SK-N-MC (cell line): ENCODE measurements around the gene TINCR.

ENCODE experiments used
- DNase-seq: peaks from one replicate; pipeline ENCODE4 v3.0.0-alpha.2; 2011; ENCODE audit warnings: low read depth, low spot score
- H3K27ac ChIP-seq: fragments of 200-600 bp; sonication (generic); 2 replicates; pipeline ENCODE4 v1.5.1; 2016; ENCODE audit warnings: mixed run types
- H3K36me3 ChIP-seq: fragments of 200-600 bp; sonication (generic); 2 replicates; pipeline ENCODE4 v1.6.1; 2017; ENCODE audit warnings: antibody characterized with exemption, low read length, mixed read lengths; ENCODE audit not compliant: insufficient read depth
- H3K4me3 ChIP-seq: fragments of 200-600 bp; sonication (generic); 2 replicates; pipeline ENCODE4 v1.5.1; 2016
- H3K9ac ChIP-seq: fragments of 200-600 bp; sonication (generic); 2 replicates; pipeline ENCODE4 v1.8.0; 2017; ENCODE audit warnings: mixed run types, mixed read lengths; ENCODE audit not compliant: insufficient read length
- H3K9me3 ChIP-seq: fragments of 200-600 bp; sonication (generic); 2 replicates; pipeline ENCODE4 v1.6.1; 2017; ENCODE audit warnings: low read depth, mild to moderate bottlenecking, antibody characterized with exemption, low read length, moderate library complexity, mixed read lengths
- EZH2 ChIP-seq: fragments of 200-600 bp; sonication (generic); IDR thresholded peaks from one replicate; pipeline ENCODE4 v1.6.1; 2017; ENCODE audit warnings: antibody characterized with exemption
- FOXP2 ChIP-seq: optimal IDR thresholded peaks from 2 replicates; pipeline ENCODE3; 2011; ENCODE audit warnings: mild to moderate bottlenecking, moderate library complexity; ENCODE audit not compliant: insufficient read depth; ENCODE audit errors: extremely low read length, control extremely low read depth
- POLR2AphosphoS5 ChIP-seq: IDR thresholded peaks from 2 replicates; pipeline ENCODE4 v1.6.1; 2012; ENCODE audit warnings: mild to moderate bottlenecking, low read depth, low read length, borderline replicate concordance

The TINCR gene

GRCh38 chr19:5605362-5605761 lies 37.6 kb upstream of the TINCR start:
- no peak for TF ChIP-seq POLR2AphosphoS5
- TF ChIP-seq FOXP2, result no peak
- no peak for TF ChIP-seq EZH2
- DNase-seq, result no peak
- no peak overlapping the region for H3K9ac ChIP-seq
- H3K9me3 ChIP-seq, result no peaks in the 10 kb centered on the region
- H3K36me3 ChIP-seq, result peaks cover 89% of the 10 kb centered on the region
- no peak overlapping the region for H3K27ac ChIP-seq
- no peak overlapping the region for H3K4me3 ChIP-seq

GRCh38 chr19:5603626-5604025 lies 35.9 kb upstream of the TINCR start:
- TF ChIP-seq EZH2, result no peak
- TF ChIP-seq FOXP2, result no peak
- no peak for TF ChIP-seq POLR2AphosphoS5

GRCh38 chr19:5600797-5601196 lies 33.0 kb upstream of the TINCR start:
- H3K9ac ChIP-seq, result no peak overlapping the region
- H3K4me3 ChIP-seq, result no peak overlapping the region
- no peaks in the 10 kb centered on the region for H3K9me3 ChIP-seq
- no peak overlapping the region for H3K27ac ChIP-seq
- H3K36me3 ChIP-seq, result peaks cover 90% of the 10 kb centered on the region
- no peak for DNase-seq
- TF ChIP-seq FOXP2 (no peak), POLR2AphosphoS5 (no peak), EZH2 (no peak)

More at GRCh38 chr19:5603626-5604025, 35.9 kb upstream of the TINCR start:
- no peak for DNase-seq
- no peaks in the 10 kb centered on the region for H3K9me3 ChIP-seq
- no peak overlapping the region for H3K9ac ChIP-seq
- H3K27ac ChIP-seq, result no peak overlapping the region
- H3K36me3 ChIP-seq, result peaks cover 89% of the 10 kb centered on the region
- H3K4me3 ChIP-seq, result no peak overlapping the region

- no peak overlapping the region for H3K27ac ChIP-seq
- H3K9me3 ChIP-seq, result no peaks in the 10 kb centered on the region
- no peak for TF ChIP-seq POLR2AphosphoS5
- TF ChIP-seq EZH2, result no peak
- no peak for TF ChIP-seq FOXP2
- DNase-seq, result no peak
- no peak overlapping the region for H3K9ac ChIP-seq
- H3K4me3 ChIP-seq, result no peak overlapping the region
- H3K36me3 ChIP-seq, result peaks cover 97% of the 10 kb centered on the region
These were observed 28.0 kb upstream of the TINCR start for GRCh38 chr19:5595745-5596144.

GRCh38 chr19:5595129-5595528 lies 27.4 kb upstream of the TINCR start:
- Histone ChIP-seq H3K27ac (no peak overlapping the region), H3K9ac (no peak overlapping the region), H3K36me3 (peaks cover 97% of the 10 kb centered on the region), H3K9me3 (no peaks in the 10 kb centered on the region), H3K4me3 (no peak overlapping the region)
- no peak for TF ChIP-seq POLR2AphosphoS5
- TF ChIP-seq FOXP2, result no peak
- no peak for TF ChIP-seq EZH2
- no peak for DNase-seq

- H3K36me3 ChIP-seq, result peaks cover 97% of the 10 kb centered on the region
- TF ChIP-seq POLR2AphosphoS5, result no peak
- TF ChIP-seq FOXP2, result no peak
- TF ChIP-seq EZH2, result no peak
- no peak overlapping the region for H3K4me3 ChIP-seq
- DNase-seq, result no peak
- no peak overlapping the region for H3K9ac ChIP-seq
- no peaks in the 10 kb centered on the region for H3K9me3 ChIP-seq
- no peak overlapping the region for H3K27ac ChIP-seq
These were observed 26.8 kb upstream of the TINCR start for GRCh38 chr19:5594521-5594950.

GRCh38 chr19:5593343-5594255 lies 25.8 kb upstream of the TINCR start:
- H3K36me3 ChIP-seq, result peaks cover 96% of the 10 kb centered on the region
- H3K9ac ChIP-seq, result no peak overlapping the region
- H3K4me3 ChIP-seq, result no peak overlapping the region
- no peaks in the 10 kb centered on the region for H3K9me3 ChIP-seq
- H3K27ac ChIP-seq, result no peak overlapping the region
- DNase-seq, result no peak
- TF ChIP-seq EZH2 (no peak), FOXP2 (no peak), POLR2AphosphoS5 (no peak)

GRCh38 chr19:5592531-5593342 lies 25.0 kb upstream of the TINCR start:
- Histone ChIP-seq H3K9ac (no peak overlapping the region), H3K9me3 (no peaks in the 10 kb centered on the region), H3K4me3 (no peak overlapping the region), H3K27ac (no peak overlapping the region), H3K36me3 (peaks cover 96% of the 10 kb centered on the region)
- TF ChIP-seq EZH2 (no peak), POLR2AphosphoS5 (no peak), FOXP2 (no peak)
- DNase-seq, result no peak
